Activated naive CD4-positive, alpha-beta T cell treated with anti-CD3 and anti-CD28 coated beads, Interleukin-2, amount 50 U/mL, for 16 hours (primary cell): Measurements from ENCODE around the gene NCAM1.

Experiments
- DNase-seq: peaks from one replicate; pipeline ENCODE4 v3.0.0-alpha.2; 2020

NCAM1 gene

DNA sequence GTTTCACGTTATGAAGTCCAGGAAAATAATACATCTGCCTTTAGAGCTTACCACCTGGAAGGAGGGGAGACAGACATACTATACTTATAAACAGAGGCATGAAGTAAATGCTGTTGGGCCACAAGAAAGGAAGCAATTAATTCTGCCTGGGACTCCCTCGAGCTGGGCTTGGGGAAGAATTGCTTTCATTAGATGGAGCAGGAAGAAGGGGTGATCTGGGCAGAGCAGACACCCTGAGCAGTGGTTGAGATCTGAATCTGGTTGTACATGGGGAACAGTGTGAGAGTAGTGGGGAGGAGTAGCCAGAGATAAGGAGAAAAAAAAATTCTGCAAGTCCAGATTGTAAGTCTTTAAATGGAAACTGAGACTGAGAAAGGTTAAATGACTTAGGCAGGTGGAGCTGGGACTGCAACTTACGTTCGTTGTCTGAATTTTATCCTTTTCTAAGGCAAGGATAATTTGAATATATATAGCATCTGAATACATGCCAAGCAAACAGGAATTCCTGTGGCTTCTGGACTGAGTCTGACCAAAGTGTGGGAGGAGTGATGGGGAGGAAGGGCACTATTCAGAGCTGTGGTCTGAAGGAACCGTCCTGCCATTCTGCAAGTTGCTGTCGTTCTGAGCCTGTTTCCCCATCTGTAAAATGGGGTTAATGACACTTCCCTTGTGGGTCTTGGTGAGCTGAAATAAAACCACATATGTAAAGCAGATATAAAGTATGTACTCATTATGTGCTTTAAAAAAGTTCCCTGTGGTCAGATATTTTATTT, 7.9 kb downstream of the NCAM1 start:
- no peak for DNase-seq

DNA sequence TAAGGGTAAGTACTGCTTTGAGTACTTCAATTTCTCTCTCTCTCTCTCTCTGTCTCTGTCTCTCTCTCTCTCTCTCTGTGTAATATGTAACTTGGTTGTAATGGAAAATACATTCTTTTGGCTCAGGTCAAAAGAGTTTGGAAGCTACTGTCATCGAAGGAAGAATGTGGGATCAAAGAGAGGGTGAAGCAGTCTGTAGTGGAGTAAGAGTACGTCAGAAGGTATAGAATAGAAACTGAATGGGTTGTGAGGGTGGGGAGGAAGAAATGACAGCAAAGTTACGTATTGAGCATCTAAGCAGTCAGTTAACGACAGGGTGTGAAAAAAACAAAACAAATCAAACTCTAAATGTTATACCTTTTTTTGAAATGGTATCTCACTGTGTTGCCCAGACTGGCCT, 10.0 kb downstream of the NCAM1 start:
- DNase-seq, result no peak

- DNase-seq, result no peak
Observed at GRCh38 chr11:112971827-112972226, 10.6 kb downstream of the NCAM1 start.

DNA sequence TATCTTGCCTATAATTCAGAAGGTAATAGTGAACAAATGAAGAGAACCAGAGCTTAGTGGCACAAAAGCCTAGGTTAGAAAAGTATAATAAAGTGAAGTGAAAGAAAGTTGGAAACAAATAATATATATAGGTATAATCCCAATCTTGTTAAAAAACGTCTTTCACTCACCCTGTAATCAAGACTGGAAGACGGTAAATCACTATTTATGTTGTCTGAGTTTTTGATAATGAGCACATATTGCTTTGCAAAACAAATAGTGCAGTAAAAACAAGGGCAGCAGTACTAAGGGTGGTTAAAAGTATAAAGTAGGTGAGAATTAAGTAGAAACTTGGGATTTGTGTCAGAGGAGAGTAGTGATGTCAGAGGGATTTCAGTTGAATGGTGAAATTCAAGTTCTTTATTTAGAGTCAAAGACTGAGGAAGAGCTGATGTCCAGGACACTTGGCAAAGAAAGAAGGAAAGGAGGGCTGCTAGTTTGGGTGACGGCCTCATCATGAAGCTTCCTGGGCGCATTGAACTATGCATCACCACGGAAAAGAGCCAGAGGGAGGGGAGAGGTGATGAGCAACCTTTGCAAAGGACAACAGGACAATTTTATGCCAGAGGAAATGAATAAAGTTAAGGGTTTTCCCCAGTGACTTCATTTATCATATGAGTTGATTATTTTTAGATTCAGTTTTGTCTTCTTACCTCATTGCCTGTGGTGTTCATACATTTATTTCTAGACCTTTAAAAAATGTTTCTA, 11.4 kb downstream of the NCAM1 start:
- no peak for DNase-seq

GRCh38 chr11:112975051-112975450, 13.8 kb downstream of the NCAM1 start:
- no peak for DNase-seq

- DNase-seq, result no peak
Observed at GRCh38 chr11:112975493-112975892, 14.3 kb downstream of the NCAM1 start.

GRCh38 chr11:112977755-112978154, 16.5 kb downstream of the NCAM1 start:
- DNase-seq, result no peak

DNA sequence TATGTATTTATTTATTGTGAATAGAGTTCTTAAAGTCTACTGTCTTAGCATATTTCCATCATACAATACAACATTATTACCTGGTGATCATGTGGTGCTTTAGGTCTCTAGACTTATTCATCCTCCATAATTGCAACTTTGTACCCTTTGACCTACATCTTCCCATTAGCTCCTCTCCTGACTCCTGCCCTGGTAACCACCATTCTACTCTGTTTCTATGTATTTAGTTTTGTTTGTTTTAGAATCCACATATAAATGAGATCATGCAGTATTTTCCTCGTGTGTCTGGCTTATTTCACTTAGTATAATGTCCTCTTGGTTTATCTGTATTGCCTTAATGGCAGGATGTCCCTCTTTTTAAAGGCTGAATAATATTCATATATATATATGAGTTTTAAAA, 22.7 kb downstream of the NCAM1 start:
- DNase-seq, result no peak

- DNase-seq, result no peak
Observed at GRCh38 chr11:112989198-112989597, 28.0 kb downstream of the NCAM1 start.

DNA sequence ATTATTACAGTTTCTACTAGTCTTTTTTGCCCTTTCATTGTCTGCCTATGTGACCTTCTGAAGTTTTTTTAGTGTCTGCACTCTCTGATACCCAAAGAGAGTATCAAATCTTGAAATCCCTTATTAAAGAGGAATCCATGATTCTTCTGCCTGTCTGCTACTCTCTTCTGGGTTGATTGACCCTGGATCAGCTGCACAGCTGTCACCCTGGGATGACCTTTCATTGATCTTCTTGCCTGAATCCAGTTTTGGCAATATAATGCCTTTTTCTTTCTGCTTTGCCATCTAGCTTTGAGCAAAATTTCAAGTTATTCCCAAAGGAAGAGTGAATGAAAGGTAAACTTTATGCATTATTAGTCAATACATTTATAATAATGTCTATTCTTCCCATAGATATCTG, 32.6 kb downstream of the NCAM1 start:
- DNase-seq, result no peak

- no peak for DNase-seq
Observed at GRCh38 chr11:112995423-112996090, 34.3 kb downstream of the NCAM1 start.

DNA sequence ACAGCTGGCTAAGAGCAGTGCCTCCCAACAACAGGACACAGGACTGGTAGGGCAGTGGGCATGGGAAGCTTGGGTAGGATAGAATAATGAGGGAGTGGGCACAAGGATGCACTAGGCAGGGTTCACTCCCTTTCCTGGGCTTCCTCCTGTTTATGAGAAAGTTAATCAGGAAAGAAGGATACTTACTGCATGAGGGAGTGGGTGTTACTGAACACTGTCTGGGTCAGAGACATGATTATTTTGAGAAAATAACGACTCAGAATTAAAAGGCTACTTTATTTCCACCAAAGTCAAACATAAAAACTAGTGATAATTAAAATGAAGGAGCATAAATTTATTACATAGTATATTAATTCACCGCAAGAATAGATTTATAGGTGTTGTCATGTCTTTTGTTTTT, 35.8 kb downstream of the NCAM1 start:
- no peak for DNase-seq

- no peak for DNase-seq
Observed at GRCh38 chr11:112997857-112998466, 36.7 kb downstream of the NCAM1 start.

GRCh38 chr11:112999520-112999919, 38.3 kb downstream of the NCAM1 start:
- no peak for DNase-seq

GRCh38 chr11:113001709-113002108, 40.5 kb downstream of the NCAM1 start:
- no peak for DNase-seq

GRCh38 chr11:113006896-113007445, 45.8 kb downstream of the NCAM1 start:
- DNase-seq, result no peak

DNA sequence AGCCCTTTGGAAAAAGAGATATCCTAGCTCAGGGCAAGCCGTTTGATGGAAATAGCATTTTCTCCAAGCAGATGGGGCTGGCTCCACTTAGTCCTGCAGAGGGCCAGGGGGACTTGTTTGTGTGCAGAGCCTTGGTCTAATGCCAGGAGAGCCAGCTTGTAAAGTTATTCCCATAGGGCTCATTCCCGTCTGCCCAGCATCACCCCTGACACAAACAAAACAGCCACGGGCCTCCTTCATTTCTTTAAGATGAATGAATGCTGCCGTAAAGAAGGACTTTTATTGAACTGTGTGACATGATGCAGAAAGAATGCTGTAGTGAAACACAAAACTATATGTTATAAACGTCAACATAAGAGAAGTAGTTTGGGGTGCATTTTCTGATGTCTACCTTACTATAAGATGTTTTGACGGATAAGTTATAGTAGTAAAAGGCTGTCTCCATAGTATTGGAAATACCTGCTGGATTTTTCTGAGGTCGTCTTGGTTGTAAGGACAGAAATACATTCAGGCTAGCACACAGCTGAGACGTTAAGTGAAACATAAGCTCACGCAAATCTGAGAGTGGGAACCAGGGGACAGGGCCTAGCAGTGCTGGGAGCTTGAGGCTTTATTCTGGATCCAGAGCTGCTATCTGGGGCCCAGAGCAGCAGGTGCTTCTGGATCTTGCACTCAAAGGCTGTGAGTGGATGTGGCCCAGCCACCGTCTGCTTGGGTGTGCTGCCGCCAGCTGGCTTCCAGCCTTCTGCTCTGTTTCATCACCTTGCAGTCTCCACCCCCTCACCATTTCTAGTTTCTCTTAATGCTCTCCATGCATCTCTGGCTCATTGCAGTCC, 53.3 kb downstream of the NCAM1 start:
- DNase-seq, result no peak

- DNase-seq, result no peak
Observed at GRCh38 chr11:113015098-113015455, 53.9 kb downstream of the NCAM1 start.

DNA sequence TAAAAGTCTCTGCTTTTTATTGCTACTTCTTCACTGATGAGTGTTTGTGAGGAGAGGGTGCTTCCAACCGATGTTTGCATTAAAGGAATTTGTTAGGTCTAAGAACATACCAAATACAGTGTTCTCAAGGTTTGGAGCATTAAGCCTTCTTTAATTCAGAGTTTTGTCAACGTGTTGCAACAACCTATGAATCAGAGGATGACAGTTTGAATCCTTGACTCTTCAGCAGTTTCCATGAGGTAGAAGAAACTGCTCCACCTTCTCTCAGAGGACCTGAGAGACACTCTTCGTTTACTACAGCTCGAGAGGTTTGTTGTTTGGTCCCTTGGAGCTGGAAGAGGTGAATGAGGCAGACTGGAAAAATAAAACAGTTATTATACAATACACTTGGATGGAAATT, 55.7 kb downstream of the NCAM1 start:
- no peak for DNase-seq

DNA sequence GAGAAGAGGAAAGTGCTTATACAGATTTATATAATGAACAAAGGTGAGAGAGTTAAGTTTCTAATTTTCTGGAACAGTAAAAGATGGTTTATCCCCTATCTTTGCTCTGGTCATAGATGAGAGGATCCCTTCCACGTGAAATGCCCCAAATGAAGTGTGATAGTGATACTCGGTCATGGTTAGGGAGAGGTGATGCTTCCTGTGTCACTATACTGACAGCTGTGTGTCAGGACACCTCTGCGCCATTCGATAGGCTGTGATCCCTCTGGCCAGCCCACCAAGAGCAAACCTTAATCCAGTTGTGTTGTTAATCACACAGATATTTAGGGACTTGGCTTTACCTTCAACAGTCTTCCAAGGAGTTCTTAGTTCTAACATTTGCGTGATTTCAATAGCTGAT, 57.7 kb downstream of the NCAM1 start:
- no peak for DNase-seq

- no peak for DNase-seq
Observed at GRCh38 chr11:113019711-113020110, 58.5 kb downstream of the NCAM1 start.

DNA sequence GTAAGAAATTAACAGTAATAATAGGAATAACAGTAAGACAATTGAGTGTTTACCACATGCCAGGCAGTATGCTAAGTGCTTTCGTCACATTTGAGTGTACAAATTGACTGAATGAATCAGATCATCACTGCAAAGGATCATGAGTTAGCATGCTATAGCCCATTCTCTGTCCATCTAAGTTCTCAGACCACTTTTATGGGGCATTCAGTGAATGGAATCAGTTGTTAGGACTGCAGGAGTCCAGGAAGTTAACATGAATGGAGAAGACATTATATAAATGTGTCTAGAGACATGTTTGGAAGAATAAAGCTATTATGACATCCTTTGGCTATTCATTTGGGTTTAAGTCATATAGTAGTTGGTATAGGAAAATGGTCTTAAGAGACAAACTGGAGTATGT, 59.9 kb downstream of the NCAM1 start:
- DNase-seq, result no peak
